Neural cell (in vitro differentiated cells): Measurements from ENCODE around the gene ITFG1. TPM values are rescaled to one million over a fixed set of nuclear protein-coding genes. Genes with fewer than 3 reads are reported as not detected.

Source experiments
- H2AFZ ChIP-seq: fragments of 200-600, 300-800 bp; sonication (generic), shearing (Covaris generic); 2 replicates; pipeline ENCODE4 v1.6.0; 2014; ENCODE audit warnings: low read depth, mild to moderate bottlenecking, antibody characterized with exemption, low read length, moderate library complexity
- H3F3A ChIP-seq: fragments of 200-600 bp; shearing (Covaris generic); 2 replicates; pipeline ENCODE4 v1.6.1; 2016; ENCODE audit warnings: mild to moderate bottlenecking, moderate library complexity, mixed read lengths, antibody characterized with exemption, low read length; ENCODE audit not compliant: insufficient read depth, poor library complexity, severe bottlenecking
- H3K27ac ChIP-seq: fragments of 200-600, 300-800 bp; sonication (generic), shearing (Covaris generic); 2 replicates; pipeline ENCODE4 v1.5.1; 2014; ENCODE audit warnings: mild to moderate bottlenecking, low read length, moderate library complexity
- H3K27me3 ChIP-seq: fragments of 300-800, 200-600 bp; sonication (generic), shearing (Covaris generic); 2 replicates; pipeline ENCODE4 v1.6.0; 2014; ENCODE audit warnings: mild to moderate bottlenecking, low read depth, low read length, moderate library complexity; ENCODE audit not compliant: insufficient read depth
- H3K36me3 ChIP-seq: fragments of 300-800, 200-600 bp; sonication (generic), shearing (Covaris generic); 2 replicates; pipeline ENCODE4 v1.5.1; 2014; ENCODE audit warnings: mild to moderate bottlenecking, antibody characterized with exemption, low read length, moderate library complexity; ENCODE audit not compliant: insufficient read depth
- H3K4me2 ChIP-seq: fragments of 300-800, 200-600 bp; sonication (generic), shearing (Covaris generic); 2 replicates; pipeline ENCODE4 v1.6.0; 2014; ENCODE audit warnings: mild to moderate bottlenecking, low read length
- H3K4me3 ChIP-seq: fragments of 300-800, 200-600 bp; sonication (generic), shearing (Covaris generic); 2 replicates; pipeline ENCODE4 v1.5.1; 2014; ENCODE audit warnings: mild to moderate bottlenecking, low read length, moderate library complexity
- H3K79me2 ChIP-seq: fragments of 200-600 bp; shearing (Covaris generic); replicated peaks from 2 replicates; pipeline ENCODE4 v1.6.0; 2014; ENCODE audit warnings: mild to moderate bottlenecking, low read length, moderate library complexity; ENCODE audit not compliant: insufficient read depth
- H3K9ac ChIP-seq: fragments of 300-800, 200-600 bp; sonication (generic), shearing (Covaris generic); 2 replicates; pipeline ENCODE4 v1.6.1; 2016; ENCODE audit warnings: mild to moderate bottlenecking, low read length, mixed read lengths
- H3K9me2 ChIP-seq: fragments of 200-600 bp; shearing (Covaris generic); 2 replicates; pipeline ENCODE4 v1.6.1; 2016; ENCODE audit warnings: mild to moderate bottlenecking, low read length, mixed read lengths; ENCODE audit not compliant: insufficient read depth
- H3K9me3 ChIP-seq: fragments of 200-600, 300-800 bp; sonication (generic), shearing (Covaris generic); 2 replicates; pipeline ENCODE4 v1.6.1; 2016; ENCODE audit warnings: mild to moderate bottlenecking, mixed run types, low read length, moderate library complexity, mixed read lengths
- H4K20me1 ChIP-seq: fragments of 200-600 bp; shearing (Covaris generic); 2 replicates; pipeline ENCODE4 v1.6.1; 2016; ENCODE audit warnings: mild to moderate bottlenecking, mixed run types; ENCODE audit not compliant: insufficient read depth
- EP300 ChIP-seq: fragments of 450-650 bp; conservative IDR thresholded peaks from 2 replicates; pipeline ENCODE4 v1.6.1; 2014; ENCODE audit warnings: antibody characterized with exemption, mild to moderate bottlenecking, moderate library complexity; ENCODE audit not compliant: poor library complexity, severe bottlenecking
- EZH2 ChIP-seq: fragments of 200-600, 300-800 bp; shearing (Covaris generic), sonication (generic); IDR thresholded peaks from 2 replicates; pipeline ENCODE4 v1.6.1; 2014; ENCODE audit warnings: antibody characterized with exemption, low read length, borderline replicate concordance, mild to moderate bottlenecking; ENCODE audit not compliant: insufficient read depth, poor library complexity, severe bottlenecking
- MXI1 ChIP-seq: fragments of 450-650 bp; conservative IDR thresholded peaks from 2 replicates; pipeline ENCODE4 v1.6.1; 2014; ENCODE audit warnings: antibody characterized with exemption, mild to moderate bottlenecking; ENCODE audit not compliant: poor library complexity, severe bottlenecking
- POLR2AphosphoS5 ChIP-seq: IDR thresholded peaks from 2 replicates; pipeline ENCODE4 v1.6.1; 2012
- RAD21 ChIP-seq: fragments of 450-650 bp; conservative IDR thresholded peaks from 2 replicates; pipeline ENCODE4 v1.6.1; 2014; ENCODE audit warnings: antibody characterized with exemption, mild to moderate bottlenecking, moderate library complexity
- SMC3 ChIP-seq: fragments of 450-650 bp; conservative IDR thresholded peaks from 2 replicates; pipeline ENCODE4 v1.6.1; 2014; ENCODE audit warnings: antibody characterized with exemption, mild to moderate bottlenecking, moderate library complexity; ENCODE audit not compliant: poor library complexity
- TAF1 ChIP-seq: IDR thresholded peaks from 2 replicates; pipeline ENCODE4 v1.6.1; 2012; ENCODE audit warnings: low read depth
- polyA plus RNA-seq: library from polyadenylated mRNA; depleted of rRNA; stranded (reverse); fragments of >200 nt; gene quantifications from 2 replicates; pipeline ENCODE4 v1.2.3, GENCODE V29; 2014
- TF ChIP-seq, protein P1 (sequence below): fragments of 450-650 bp; IDR thresholded peaks from 2 replicates; pipeline ENCODE4 v1.5.1; 2014; ENCODE audit warnings: antibody characterized with exemption, mild to moderate bottlenecking, moderate library complexity; ENCODE audit not compliant: poor library complexity, severe bottlenecking
- TF ChIP-seq, protein P2 (sequence below): IDR thresholded peaks from 2 replicates; pipeline ENCODE4 v1.6.1; 2012; ENCODE audit warnings: borderline replicate concordance

The ITFG1 gene
- polyA plus RNA-seq, 1 donor from 2014 or later, result 155 TPM

DNA sequence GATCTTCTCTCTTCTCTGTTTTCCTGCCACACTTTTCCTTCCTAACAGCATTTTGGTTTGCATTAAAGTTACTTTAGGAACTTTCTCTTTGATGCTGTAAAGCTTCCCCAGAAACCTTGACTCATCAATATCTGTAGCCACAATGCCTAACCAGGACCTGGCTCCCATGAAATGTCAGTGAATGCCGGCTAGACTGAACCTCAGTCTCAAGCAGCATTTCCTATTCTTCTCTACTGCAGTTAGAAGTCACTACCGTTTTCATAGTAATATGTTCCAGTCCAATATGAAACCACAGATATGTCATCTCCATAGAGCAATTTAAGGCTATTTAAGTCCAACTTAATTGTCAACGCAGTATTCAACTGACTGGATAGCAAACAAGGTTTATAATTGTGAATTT is 28.9 kb downstream of the ITFG1 start:
- Histone ChIP-seq H3F3A (no peaks in the 10 kb centered on the region), H2AFZ (no peak overlapping the region), H3K9me3 (peaks cover 12% of the 10 kb centered on the region), H3K9ac (no peak overlapping the region), H3K4me3 (no peak overlapping the region), H4K20me1 (no peaks in the 10 kb centered on the region), H3K36me3 (peaks cover 5% of the 10 kb centered on the region), H3K9me2 (no peaks in the 10 kb centered on the region), H3K27me3 (no peaks in the 10 kb centered on the region), H3K79me2 (peaks cover 2% of the 10 kb centered on the region), H3K4me2 (no peak overlapping the region), H3K27ac (no peak overlapping the region)
- no peak for TF ChIP-seq EP300
- no peak for TF ChIP-seq EZH2
- no peak for TF ChIP-seq POLR2AphosphoS5
- TF ChIP-seq SMC3, result no peak
- TF ChIP-seq, protein P1, sequence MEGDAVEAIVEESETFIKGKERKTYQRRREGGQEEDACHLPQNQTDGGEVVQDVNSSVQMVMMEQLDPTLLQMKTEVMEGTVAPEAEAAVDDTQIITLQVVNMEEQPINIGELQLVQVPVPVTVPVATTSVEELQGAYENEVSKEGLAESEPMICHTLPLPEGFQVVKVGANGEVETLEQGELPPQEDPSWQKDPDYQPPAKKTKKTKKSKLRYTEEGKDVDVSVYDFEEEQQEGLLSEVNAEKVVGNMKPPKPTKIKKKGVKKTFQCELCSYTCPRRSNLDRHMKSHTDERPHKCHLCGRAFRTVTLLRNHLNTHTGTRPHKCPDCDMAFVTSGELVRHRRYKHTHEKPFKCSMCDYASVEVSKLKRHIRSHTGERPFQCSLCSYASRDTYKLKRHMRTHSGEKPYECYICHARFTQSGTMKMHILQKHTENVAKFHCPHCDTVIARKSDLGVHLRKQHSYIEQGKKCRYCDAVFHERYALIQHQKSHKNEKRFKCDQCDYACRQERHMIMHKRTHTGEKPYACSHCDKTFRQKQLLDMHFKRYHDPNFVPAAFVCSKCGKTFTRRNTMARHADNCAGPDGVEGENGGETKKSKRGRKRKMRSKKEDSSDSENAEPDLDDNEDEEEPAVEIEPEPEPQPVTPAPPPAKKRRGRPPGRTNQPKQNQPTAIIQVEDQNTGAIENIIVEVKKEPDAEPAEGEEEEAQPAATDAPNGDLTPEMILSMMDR, result no peak
- TF ChIP-seq MXI1, result no peak
- no peak for TF ChIP-seq TAF1
- TF ChIP-seq, protein P2, sequence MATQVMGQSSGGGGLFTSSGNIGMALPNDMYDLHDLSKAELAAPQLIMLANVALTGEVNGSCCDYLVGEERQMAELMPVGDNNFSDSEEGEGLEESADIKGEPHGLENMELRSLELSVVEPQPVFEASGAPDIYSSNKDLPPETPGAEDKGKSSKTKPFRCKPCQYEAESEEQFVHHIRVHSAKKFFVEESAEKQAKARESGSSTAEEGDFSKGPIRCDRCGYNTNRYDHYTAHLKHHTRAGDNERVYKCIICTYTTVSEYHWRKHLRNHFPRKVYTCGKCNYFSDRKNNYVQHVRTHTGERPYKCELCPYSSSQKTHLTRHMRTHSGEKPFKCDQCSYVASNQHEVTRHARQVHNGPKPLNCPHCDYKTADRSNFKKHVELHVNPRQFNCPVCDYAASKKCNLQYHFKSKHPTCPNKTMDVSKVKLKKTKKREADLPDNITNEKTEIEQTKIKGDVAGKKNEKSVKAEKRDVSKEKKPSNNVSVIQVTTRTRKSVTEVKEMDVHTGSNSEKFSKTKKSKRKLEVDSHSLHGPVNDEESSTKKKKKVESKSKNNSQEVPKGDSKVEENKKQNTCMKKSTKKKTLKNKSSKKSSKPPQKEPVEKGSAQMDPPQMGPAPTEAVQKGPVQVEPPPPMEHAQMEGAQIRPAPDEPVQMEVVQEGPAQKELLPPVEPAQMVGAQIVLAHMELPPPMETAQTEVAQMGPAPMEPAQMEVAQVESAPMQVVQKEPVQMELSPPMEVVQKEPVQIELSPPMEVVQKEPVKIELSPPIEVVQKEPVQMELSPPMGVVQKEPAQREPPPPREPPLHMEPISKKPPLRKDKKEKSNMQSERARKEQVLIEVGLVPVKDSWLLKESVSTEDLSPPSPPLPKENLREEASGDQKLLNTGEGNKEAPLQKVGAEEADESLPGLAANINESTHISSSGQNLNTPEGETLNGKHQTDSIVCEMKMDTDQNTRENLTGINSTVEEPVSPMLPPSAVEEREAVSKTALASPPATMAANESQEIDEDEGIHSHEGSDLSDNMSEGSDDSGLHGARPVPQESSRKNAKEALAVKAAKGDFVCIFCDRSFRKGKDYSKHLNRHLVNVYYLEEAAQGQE, result no peak
- no peak for TF ChIP-seq RAD21

DNA sequence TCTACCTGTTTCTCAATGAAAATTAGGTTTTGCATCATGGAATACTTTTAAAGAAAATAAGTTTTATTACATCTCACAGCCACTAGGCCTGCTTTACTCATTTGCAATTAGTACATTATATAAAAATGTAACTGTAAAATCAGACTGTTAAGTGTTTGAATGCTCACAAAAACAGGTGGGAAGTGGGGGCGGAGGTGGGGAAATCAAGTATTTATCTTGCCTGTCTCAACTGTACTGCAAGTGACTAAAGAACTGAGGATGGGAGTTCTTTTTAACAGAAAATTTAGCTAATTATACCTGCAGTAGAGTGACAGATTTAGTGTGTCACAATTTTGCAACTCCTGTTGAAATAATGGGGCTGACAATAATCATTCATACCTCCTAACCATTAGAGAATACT is 34.1 kb downstream of the ITFG1 start:
- Histone ChIP-seq H3K4me2 (no peak overlapping the region), H3K9me3 (peaks cover 8% of the 10 kb centered on the region), H4K20me1 (no peaks in the 10 kb centered on the region), H3F3A (no peaks in the 10 kb centered on the region), H3K27me3 (no peaks in the 10 kb centered on the region), H2AFZ (no peak overlapping the region), H3K9me2 (no peaks in the 10 kb centered on the region), H3K4me3 (no peak overlapping the region), H3K27ac (no peak overlapping the region), H3K9ac (no peak overlapping the region), H3K79me2 (no peaks in the 10 kb centered on the region), H3K36me3 (peaks cover 9% of the 10 kb centered on the region)
- TF ChIP-seq EZH2 (no peak), POLR2AphosphoS5 (no peak), TAF1 (no peak), RAD21 (no peak), EP300 (no peak), SMC3 (no peak), MXI1 (no peak)
- TF ChIP-seq, protein P2, result no peak
- TF ChIP-seq, protein P1, result no peak
